Heart left ventricle (tissue), 16 donors: ENCODE data around the gene COPG2. TPM values are rescaled to one million over a fixed set of nuclear protein-coding genes. Genes with fewer than 3 reads are reported as not detected.
A peak's percentile ranks its signal among the peaks of the same experiment; 100 is the strongest.

Experiments
- ATAC-seq, 4 donors: fragments of 200-7000 bp; cut with Tn5 transposase; one replicate each; pipeline ENCODE4 v1.9.1; 2020 to 2022; ENCODE audit warnings: moderate library complexity in 4 of 4, mild to moderate bottlenecking in 3 of 4, moderate number of reproducible peaks in 1 of 4
- DNase-seq, 5 donors: peaks; one replicate each; pipeline ENCODE4 v3.0.0-alpha.2; 2020
- H3K27ac ChIP-seq, 12 donors: fragments of 200-600 bp; sonication (generic) in 4 of 12; one replicate each; pipeline versions ENCODE4 v1.5.0 to v1.8.0; 2016 to 2022; ENCODE audit warnings: mild to moderate bottlenecking in 2 of 12
- H3K27me3 ChIP-seq, 9 donors: fragments of 200-600 bp; sonication (generic) in 2 of 9; one replicate each; pipeline versions ENCODE4 v1.5.1 to v1.8.0; 2016 to 2022; ENCODE audit warnings: mild to moderate bottlenecking in 3 of 9
- H3K36me3 ChIP-seq, 9 donors: fragments of 200-600 bp; sonication (generic) in 2 of 9; one replicate each; pipeline versions ENCODE4 v1.5.0 to v1.8.0; 2018 to 2022; ENCODE audit warnings: mild to moderate bottlenecking in 2 of 9
- H3K4me1 ChIP-seq, 12 donors: fragments of 200-600 bp; sonication (generic) in 4 of 12; one replicate each; pipeline versions ENCODE4 v1.5.0 to v1.8.0; 2016 to 2022; ENCODE audit warnings: mild to moderate bottlenecking in 3 of 12
- H3K4me3 ChIP-seq, 12 donors: fragments of 200-600 bp; sonication (generic) in 4 of 12; one replicate each; pipeline versions ENCODE4 v1.5.0 to v1.8.0; 2017 to 2022; ENCODE audit warnings: mild to moderate bottlenecking in 9 of 12, moderate library complexity in 4 of 12
- H3K9me3 ChIP-seq, 12 donors: fragments of 200-600 bp; sonication (generic) in 4 of 12; one replicate each; pipeline versions ENCODE4 v1.5.0 to v1.8.0; 2016 to 2022; ENCODE audit warnings: mild to moderate bottlenecking in 1 of 12
- CTCF ChIP-seq, 12 donors: fragments of 200-600 bp; sonication (generic) in 4 of 12; IDR thresholded peaks; one replicate each; pipeline versions ENCODE4 v1.5.0 to v1.8.0; 2018 to 2022; ENCODE audit warnings: antibody characterized with exemption in 12 of 12, mild to moderate bottlenecking in 5 of 12
- POLR2A ChIP-seq, 2 donors: fragments of 450-650 bp; IDR thresholded peaks; one replicate each; pipeline ENCODE4 v1.6.1; 2017; ENCODE audit warnings: antibody characterized with exemption in 2 of 2, mild to moderate bottlenecking in 2 of 2, moderate library complexity in 2 of 2
- WGBS, 4 donors: extraction: QIAGEN DNeasy Blood & Tissue Kit in 2 of 4; methylation state at CpG; one replicate each; pipeline versions ENCODE4 v1.1.5 to v1.1.7; 2013 to 2018; 5-methylcytosine and 5-hydroxymethylcytosine counted together
- intact Hi-C, 10 donors: fragments of 100-400 bp; cut with DNase I; formaldehyde crosslinking; loops; one replicate each; pipeline versions ENCODE4 v1.11.1 to v1.14.2; 2022
- polyA plus RNA-seq, 2 donors: library from polyadenylated mRNA; stranded (reverse); fragments of 200-250 nt; gene quantifications; one replicate each; pipeline ENCODE4 v1.2.3, GENCODE V29; 2013
- total RNA-seq, 9 donors: library from RNA; depleted of rRNA in 2 of 9; stranded (reverse); fragments of >200 nt in 2 of 9; fragmentation: NEBNext Ultra II Directional in 3 of 9; extraction: Animal tissue kit (Norgen Biotek cat#: 25700) in 3 of 9; gene quantifications; one replicate each; pipeline versions ENCODE4 v1.1.0 to v1.2.4, GENCODE V29; 2016 to 2023
- donor health status: ischemic (EF 13 %, LVEDD 7.1; RV severe dilation, severe dysfunction).
- donor health status: healthy with polysubstance abuse.
- donor health status: DM: no; HTN: yes; CAD: no.
- donor health status: DM: no; HTN: no; CAD: no.
- donor health status: ischemic (EF 25% LVEDD 6.9; RV normal size, moderate dysfunction).
- donor health status: ischemic (EF 25% LVEDD 5.7; RV mildly dilated, moderate dysfunction).
- donor health status: healthy.
- donor health status: DM: yes; HTN: yes; CAD: no.
- donor health status: ischemic (EF 35%, LVEDD 5.7; RV mildly dilated, moderate dysfunction).
- donor health status: nonischemic (EF 11% LVEDD 7.7; RV severe dilation, severe dysfunction).
- donor health status: DM: yes; HTN: yes; CAD: no.
- donor health status: PGD.
- donor health status: ischemic (EF 29% LVEDD 5.4; RV normal size, mild dysfunction).
- donor health status: nonischemic (EF 23%, LVEDD 6.1; RV moderate dilation, normal function).

Gene COPG2
- total and polyA plus RNA-seq, 11 donors: 6.9 to 26.9 (median 17.3) TPM

GRCh38 chr7:130683026-130683425 is 14.5 kb upstream of the COPG2 start:
- Histone ChIP-seq H3K4me3 (no peak overlapping the region), H3K9me3 (no peaks in the 10 kb centered on the region), H3K27me3 (no peaks in the 10 kb centered on the region), H3K27ac (no peak overlapping the region), H3K36me3 (no peaks in the 10 kb centered on the region), H3K4me1 (no peaks in the 10 kb centered on the region)
- ATAC-seq: no peak
- intact Hi-C loops: loop anchor here in 1 of 10 donors (10.0 kb wide), 1 partner anchor 188 kb away; the partner anchor contains the start of gene MEST
- 95 to 98% (median 96%) methylated on average over 2 of the region's 2 CpGs for WGBS, 4 donors
- no peak for TF ChIP-seq POLR2A (IDR thresholded peaks at IDR 0.05)
- no peak for TF ChIP-seq CTCF (IDR thresholded peaks at IDR 0.05)
- no peak for DNase-seq

- TF ChIP-seq CTCF (IDR thresholded peaks at IDR 0.05): no peak
- TF ChIP-seq POLR2A (IDR thresholded peaks at IDR 0.05): no peak
- DNase-seq (no peak), ATAC-seq (no peak)
- Histone ChIP-seq H3K9me3 (no peaks in the 10 kb centered on the region), H3K36me3 (no peaks in the 10 kb centered on the region), H3K27me3 (no peaks in the 10 kb centered on the region), H3K27ac (no peak overlapping the region), H3K4me3 (no peak overlapping the region), H3K4me1 (peaks cover 0 to 12% (median 4%) of the 10 kb centered on the region in 12 donors)
- intact Hi-C loops: loop anchor here in 1 of 10 donors (10.0 kb wide), 1 partner anchor 190 kb away; no protein-coding TSS in a partner anchor
- 74 to 81% (median 79%) methylated on average over 2 of the region's 2 CpGs for WGBS, 4 donors
Observed at GRCh38 chr7:130674456-130674855, 5.9 kb upstream of the COPG2 start.

- TF ChIP-seq POLR2A (IDR thresholded peaks at IDR 0.05) (no peak), CTCF (IDR thresholded peaks at IDR 0.05) (no peak)
- no peak for DNase-seq
- no peaks in the 10 kb centered on the region for H3K27me3 ChIP-seq
- H3K36me3 ChIP-seq: no peaks in the 10 kb centered on the region
- peak overlapping the region in 1 of 12 donors; percentile 53 for H3K27ac ChIP-seq
- intact Hi-C loops: loop anchor here in 1 of 10 donors (10.0 kb wide), 1 partner anchor 188 kb away; no protein-coding TSS in a partner anchor
- no peak for ATAC-seq
- no peak overlapping the region for H3K4me3 ChIP-seq
- H3K4me1 ChIP-seq: peaks cover 0 to 16% (median 8%) of the 10 kb centered on the region in 12 donors
- no peaks in the 10 kb centered on the region for H3K9me3 ChIP-seq
Observed at GRCh38 chr7:130673066-130673465, 4.5 kb upstream of the COPG2 start.

GRCh38 chr7:130672146-130672545 is 3.6 kb upstream of the COPG2 start:
- H3K4me1 ChIP-seq: peaks cover 0 to 23% (median 8%) of the 10 kb centered on the region in 12 donors
- no peaks in the 10 kb centered on the region for H3K27me3 ChIP-seq
- DNase-seq: no peak
- H3K9me3 ChIP-seq: no peaks in the 10 kb centered on the region
- 64 to 72% (median 66%) methylated on average over 4 of the region's 4 CpGs for WGBS, 4 donors
- no peak overlapping the region for H3K4me3 ChIP-seq
- no peak for ATAC-seq
- peak overlapping the region in 3 of 12 donors; percentile 33 to 53 (median 45) for H3K27ac ChIP-seq
- intact Hi-C loops: loop anchor here in 1 of 10 donors (10.0 kb wide), 1 partner anchor 187 kb away; no protein-coding TSS in a partner anchor
- TF ChIP-seq CTCF (IDR thresholded peaks at IDR 0.05) (no peak), POLR2A (IDR thresholded peaks at IDR 0.05) (no peak)
- H3K36me3 ChIP-seq: no peaks in the 10 kb centered on the region
